GM10266 (cell line): ENCODE results near the gene EFNA5.
"Not testable (repeated sequence)": the region's sequence is repeated elsewhere in the genome, so short reads cannot be mapped to it uniquely, and the experiment has no call there.

Source experiments
- DNase-seq: peaks from one replicate; pipeline ENCODE4 v3.0.0; 2012; ENCODE audit errors: extremely low spot score
- CTCF ChIP-seq: IDR thresholded peaks from 2 replicates; pipeline ENCODE4 v1.5.1; 2012; ENCODE audit warnings: mild to moderate bottlenecking, low read depth; ENCODE audit not compliant: control insufficient read depth, insufficient read depth; ENCODE audit errors: missing control alignments

Gene EFNA5

GRCh38 chr5:107499237-107499636 lies 171.5 kb downstream of the EFNA5 start:
- no peak for TF ChIP-seq CTCF
- DNase-seq = no peak

DNA sequence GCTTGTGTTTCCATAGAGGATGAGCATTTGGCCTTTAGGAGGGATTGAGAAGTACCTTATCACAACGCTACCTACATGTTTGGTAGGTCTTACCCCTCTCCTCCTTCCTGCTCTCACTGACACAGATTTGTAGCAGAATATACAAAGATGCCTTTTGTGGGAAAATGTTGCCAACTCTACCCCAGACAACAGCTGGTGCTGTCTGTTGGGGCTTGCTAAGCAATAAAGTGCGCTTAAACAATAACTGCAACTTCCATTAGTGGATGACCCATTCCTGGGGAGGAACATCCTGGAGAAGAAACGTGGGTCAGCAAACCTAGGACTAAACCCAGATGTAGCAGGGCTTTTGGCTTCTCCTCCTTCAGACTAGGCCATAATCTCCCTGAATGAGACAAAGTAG lies 174.3 kb downstream of the EFNA5 start:
- TF ChIP-seq CTCF = no peak
- no peak for DNase-seq

- DNase-seq = not testable (repeated sequence)
Measured at GRCh38 chr5:107494129-107494528, 176.6 kb downstream of the EFNA5 start.

GRCh38 chr5:107487056-107487542 lies 183.6 kb downstream of the EFNA5 start:
- TF ChIP-seq CTCF = no peak
- DNase-seq = no peak

- no peak for TF ChIP-seq CTCF
- no peak for DNase-seq
Measured at GRCh38 chr5:107486489-107486888, 184.2 kb downstream of the EFNA5 start.

- DNase-seq = no peak
Measured at GRCh38 chr5:107485184-107485583, 185.6 kb downstream of the EFNA5 start.

DNA sequence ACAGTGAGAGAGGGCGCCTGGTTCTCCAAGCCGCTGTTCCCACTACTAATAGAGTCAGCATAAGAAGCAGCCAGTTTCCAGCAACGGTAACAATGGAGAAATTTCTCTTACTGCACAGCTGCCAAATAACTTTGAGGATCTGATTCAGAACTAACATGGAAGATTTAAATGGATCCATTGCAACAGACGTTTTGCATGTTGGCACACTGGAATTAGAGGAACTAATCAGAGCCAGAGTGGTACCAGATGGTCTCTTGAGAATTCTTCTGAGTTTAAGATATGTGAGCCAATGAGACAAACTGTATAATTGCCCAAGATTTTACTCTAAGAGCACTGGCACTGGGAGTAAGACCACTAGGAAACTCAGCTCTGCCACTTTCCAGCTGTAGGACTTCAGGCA lies 186.5 kb downstream of the EFNA5 start:
- no peak for DNase-seq
- TF ChIP-seq CTCF = no peak

More at GRCh38 chr5:107485184-107485583, 185.6 kb downstream of the EFNA5 start:
- TF ChIP-seq CTCF = no peak
